NCI-H226 (cell line): Measurements from ENCODE around the gene SGK2.

Experiments used
- DNase-seq: peaks from one replicate; pipeline ENCODE4 v3.0.0-alpha.2; 2015

Gene SGK2

GRCh38 chr20:43558412-43559146, at the start of gene SGK2:
SGK2 (plus strand) TSS chr20:43559027; CDS start chr20:43566496, 7,469 bp downstream.
- no peak for DNase-seq

- no peak for DNase-seq
These were observed 46.9 kb upstream of the SGK2 start for GRCh38 chr20:43511879-43512278.

DNA sequence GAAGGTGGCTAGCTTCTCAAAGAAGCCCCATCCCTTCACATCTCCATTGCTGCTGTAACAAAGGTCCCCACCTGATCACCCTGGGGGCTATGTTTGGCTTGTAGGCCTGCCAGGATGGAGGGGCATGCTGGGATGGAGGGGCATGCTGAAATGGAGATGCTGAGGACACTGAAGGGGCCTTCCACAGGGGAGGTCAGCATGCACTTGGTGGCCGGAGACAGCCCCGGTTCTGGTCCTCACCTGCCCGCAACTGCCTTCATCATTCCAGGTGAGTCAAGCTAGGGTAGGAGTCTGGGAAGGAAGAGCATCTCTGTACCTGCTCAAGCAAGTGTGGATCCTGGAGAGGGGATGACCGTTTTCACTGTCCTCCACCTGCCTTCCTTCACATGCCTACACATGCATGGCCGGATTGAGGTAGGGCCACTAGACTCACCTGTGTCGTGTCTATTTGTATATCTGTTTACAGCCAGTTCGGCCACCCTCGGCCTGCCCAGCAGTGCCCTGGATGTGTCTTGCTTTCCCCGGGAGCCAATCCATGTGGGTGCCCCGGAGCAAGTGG, 45.4 kb upstream of the SGK2 start:
- DNase-seq = no peak

DNA sequence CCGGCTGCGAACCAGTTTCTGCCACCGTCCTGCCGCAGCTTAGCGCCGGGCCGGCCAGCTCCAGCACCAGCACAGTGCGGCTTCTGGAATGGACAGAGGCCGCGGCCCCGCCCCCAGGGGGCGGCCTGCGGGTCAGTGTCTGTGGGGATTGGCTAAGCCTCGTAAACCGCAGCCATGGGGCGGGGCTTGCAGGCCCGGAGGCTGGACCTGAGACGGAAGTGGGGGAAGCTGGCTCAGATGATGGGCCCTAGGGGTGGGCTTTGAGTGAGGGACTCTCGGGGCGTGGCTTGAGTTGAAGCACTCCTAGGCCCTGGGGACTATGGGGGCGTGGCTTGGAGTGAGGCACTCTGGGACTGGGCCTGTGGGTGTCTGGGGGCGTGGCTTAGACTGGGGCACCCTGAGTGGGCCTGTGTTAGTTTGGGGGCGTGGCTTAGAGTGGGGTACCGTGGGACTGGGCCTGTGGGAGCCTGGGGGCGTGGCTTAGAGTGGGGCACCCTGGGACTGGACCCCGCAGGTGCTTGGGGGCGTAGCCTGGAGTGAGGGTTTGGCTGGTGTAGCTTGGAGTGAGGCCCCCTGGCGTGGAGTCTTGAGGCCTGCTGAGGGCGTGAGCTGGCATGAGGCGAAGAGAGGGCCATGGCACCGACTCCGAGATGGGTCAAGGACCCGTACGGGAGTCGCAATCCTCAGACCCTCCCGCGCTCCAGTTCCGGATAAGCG, 44.7 kb upstream of the SGK2 start:
- DNase-seq = peak; percentile 89

DNA sequence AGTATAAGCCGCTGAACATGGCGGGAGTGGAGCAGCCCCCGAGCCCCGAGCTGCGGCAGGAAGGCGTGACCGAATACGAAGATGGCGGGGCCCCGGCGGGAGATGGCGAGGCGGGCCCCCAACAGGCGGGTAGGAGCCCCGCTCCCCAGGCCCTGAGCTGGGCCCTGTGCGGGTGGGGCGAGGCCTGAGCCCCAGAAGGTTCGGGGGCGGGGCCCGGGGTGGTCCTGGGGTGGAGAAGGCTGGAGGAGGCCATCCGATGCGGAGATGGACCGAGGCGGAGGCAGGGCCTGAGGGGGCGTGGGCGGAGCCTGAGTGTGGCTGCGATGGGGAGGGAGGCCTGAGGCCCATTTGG, 44.2 kb upstream of the SGK2 start:
- peak; percentile 16 for DNase-seq

GRCh38 chr20:43515628-43516027, 43.2 kb upstream of the SGK2 start:
- DNase-seq = no peak

GRCh38 chr20:43516251-43516824, 42.5 kb upstream of the SGK2 start:
- DNase-seq = no peak

GRCh38 chr20:43520074-43520630, 38.7 kb upstream of the SGK2 start:
- DNase-seq = no peak

DNA sequence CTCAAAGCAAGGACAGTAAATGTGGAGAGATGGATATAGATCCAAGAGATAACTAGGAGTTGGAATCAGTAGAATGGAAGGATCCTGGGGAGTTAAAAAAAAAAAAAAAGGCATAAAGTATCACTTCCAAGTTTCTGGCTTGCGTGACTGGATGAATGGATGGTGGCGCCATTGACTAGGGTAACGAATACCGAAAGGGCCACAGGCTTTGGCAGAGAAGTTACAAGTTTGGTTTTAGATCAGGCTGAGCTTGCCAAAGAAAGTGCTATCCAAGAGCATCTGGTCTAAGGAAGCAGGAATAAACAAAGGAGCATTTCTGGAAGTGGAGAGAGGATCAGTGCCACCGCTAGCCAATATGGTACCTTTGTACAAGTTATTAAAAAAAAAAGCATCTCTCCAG, 33.8 kb upstream of the SGK2 start:
- no peak for DNase-seq

GRCh38 chr20:43528258-43528875, 30.5 kb upstream of the SGK2 start:
- no peak for DNase-seq

- no peak for DNase-seq
These were observed 29.8 kb upstream of the SGK2 start for GRCh38 chr20:43529051-43529450.

DNA sequence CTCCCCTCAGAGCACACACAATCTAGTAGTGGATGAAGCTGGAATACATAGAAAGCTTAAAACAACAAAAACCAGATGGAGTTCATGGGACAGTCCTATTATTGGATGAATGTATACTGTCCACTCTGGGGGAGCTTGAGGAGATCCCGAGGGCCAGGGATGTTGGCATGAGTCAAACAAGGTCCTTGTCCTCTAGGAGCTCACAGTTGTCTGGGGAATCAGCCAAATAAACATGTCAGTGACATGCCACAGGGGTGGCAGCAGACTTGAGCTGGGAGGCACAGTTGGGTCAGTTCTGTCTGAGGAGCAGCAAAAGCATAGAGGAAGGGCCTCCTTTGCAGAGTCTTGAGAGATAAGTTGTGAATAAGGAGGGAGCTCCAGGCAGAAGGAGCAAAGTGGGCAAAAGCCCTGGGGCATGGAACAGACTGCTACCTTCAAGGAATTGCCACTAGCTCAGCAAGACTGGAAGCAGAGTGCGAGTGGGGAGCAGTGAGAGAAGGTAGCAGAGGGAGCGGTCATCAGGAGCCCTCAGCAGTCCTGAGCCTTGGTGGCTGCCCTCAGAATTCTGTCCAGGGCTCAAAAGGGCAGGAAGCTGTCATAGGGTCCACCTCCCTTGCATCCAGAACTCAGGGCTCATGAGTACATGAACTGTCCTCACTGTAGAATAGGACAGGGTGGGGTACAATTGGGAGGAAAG, 29.2 kb upstream of the SGK2 start:
- no peak for DNase-seq

DNA sequence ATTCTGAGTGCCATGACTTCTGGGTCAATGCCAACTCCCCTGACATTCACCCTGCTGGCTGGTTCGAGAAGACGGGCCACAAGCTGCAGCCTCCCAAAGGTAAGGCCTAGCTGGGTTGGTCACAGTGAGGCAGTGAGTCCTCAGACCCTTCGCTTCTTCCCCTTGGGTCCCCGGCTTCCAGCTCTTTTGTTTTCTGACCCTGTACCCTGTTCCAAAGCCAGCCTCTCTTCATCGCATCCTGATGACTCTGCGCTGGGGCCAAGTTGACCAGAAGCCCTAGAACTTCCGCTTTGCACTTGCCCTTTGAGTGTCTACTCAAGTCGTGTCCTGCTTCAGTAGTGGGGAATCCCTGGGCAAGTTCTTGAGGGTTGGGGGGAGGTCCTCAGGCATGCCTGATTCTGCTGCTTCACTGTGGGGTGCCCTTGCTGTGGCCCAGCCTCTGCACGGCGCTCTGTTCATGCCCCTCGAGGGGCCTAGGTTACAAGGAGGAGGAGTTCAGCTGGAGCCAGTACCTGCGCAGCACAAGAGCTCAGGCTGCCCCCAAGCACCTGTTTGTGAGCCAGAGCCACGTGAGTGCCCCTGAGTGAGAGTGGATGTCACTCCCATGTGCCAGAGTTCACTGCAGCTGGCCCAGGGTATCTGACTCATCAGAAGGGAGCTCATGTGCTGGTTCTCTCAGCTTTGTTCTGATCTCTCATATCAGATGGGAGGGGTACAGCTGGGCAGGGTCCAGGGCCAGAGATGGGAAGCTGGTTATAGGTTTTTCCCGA, 28.3 kb upstream of the SGK2 start:
- no peak for DNase-seq

- DNase-seq = no peak
These were observed 27.8 kb upstream of the SGK2 start for GRCh38 chr20:43531091-43531443.

GRCh38 chr20:43532416-43533055, 26.3 kb upstream of the SGK2 start:
- no peak for DNase-seq

DNA sequence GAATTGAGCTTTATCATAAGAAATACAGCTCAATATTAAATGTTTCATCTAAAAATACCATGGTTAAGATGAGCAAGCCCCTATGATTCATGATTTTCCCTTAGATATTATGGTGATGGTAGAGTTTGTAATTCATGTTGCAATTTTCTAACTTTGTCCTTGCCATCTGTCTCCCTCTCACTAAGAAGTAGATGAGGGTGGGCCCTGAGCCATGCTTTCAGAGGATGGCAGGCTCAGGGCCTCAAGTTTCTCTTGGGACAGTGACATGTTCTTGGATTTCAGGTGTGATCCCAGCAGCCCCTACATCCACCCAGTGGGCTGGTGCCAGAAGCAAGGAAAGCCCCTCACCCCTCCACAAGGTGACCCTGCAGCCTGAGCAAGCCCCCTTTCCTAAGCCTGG, 25.8 kb upstream of the SGK2 start:
- no peak for DNase-seq

DNA sequence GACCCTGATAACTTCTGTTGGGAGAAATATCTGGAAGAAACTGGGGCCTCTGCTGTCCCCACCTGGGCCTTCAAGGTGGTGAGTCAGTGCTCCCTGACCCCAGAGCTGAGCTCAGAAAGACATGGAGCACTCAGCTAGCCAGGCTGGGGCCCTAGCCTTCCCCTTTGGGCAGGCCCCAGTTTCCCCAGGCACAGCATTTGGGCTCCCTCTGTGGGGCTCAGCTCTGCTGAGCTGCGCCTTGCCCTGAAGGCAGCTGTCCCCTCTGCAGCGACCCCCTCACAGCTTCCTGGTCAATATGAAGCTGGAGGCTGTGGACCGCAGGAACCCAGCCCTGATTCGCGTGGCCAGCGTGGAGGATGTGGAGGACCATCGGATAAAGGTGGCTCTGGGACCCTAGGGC, 24.8 kb upstream of the SGK2 start:
- DNase-seq = no peak

GRCh38 chr20:43534791-43535350, 24.0 kb upstream of the SGK2 start:
- DNase-seq = no peak

DNA sequence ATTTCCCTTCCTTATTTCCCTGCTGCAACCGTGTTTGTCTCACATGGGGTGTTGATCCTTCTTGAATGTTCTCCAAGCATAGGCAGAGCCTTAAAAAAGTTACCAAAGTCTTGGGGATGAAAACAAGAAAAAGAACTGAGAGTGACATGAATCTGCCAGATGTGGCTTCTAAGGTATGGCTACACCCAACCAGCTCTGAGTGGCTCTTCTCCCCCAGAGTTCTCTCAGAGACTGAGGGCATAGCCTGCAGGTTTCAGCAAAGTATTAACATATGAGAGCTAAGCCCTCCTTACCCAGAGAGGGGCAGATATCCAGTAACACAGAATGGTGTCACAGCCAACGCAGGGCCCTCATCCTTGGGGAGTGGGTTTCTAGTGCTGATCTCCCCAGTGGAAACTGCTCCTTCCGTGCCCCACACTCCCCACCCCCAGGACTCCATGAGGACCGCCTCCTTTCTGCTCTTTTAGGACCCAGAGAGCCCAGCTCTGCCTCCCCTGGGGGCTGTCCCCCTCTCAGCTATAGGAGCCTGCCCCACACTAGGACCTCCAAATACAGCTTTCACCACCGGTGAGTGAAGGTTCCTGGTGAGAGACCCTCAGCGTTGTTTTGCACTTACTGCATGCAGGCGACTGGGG, 23.3 kb upstream of the SGK2 start:
- no peak for DNase-seq

- DNase-seq = no peak
These were observed 22.6 kb upstream of the SGK2 start for GRCh38 chr20:43536041-43536816.
